Superior temporal gyrus (tissue), 1 donor: ENCODE results near the gene SIM2.
"Not testable (repeated sequence)": the region's sequence is repeated elsewhere in the genome, so short reads cannot be mapped to it uniquely, and the experiment has no call there.

Experiments
- DNase-seq: peaks from one replicate; pipeline ENCODE4 v3.0.0-alpha.2; 2016; ENCODE audit errors: extremely low spot score

The SIM2 gene, protein sequence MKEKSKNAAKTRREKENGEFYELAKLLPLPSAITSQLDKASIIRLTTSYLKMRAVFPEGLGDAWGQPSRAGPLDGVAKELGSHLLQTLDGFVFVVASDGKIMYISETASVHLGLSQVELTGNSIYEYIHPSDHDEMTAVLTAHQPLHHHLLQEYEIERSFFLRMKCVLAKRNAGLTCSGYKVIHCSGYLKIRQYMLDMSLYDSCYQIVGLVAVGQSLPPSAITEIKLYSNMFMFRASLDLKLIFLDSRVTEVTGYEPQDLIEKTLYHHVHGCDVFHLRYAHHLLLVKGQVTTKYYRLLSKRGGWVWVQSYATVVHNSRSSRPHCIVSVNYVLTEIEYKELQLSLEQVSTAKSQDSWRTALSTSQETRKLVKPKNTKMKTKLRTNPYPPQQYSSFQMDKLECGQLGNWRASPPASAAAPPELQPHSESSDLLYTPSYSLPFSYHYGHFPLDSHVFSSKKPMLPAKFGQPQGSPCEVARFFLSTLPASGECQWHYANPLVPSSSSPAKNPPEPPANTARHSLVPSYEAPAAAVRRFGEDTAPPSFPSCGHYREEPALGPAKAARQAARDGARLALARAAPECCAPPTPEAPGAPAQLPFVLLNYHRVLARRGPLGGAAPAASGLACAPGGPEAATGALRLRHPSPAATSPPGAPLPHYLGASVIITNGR

DNA sequence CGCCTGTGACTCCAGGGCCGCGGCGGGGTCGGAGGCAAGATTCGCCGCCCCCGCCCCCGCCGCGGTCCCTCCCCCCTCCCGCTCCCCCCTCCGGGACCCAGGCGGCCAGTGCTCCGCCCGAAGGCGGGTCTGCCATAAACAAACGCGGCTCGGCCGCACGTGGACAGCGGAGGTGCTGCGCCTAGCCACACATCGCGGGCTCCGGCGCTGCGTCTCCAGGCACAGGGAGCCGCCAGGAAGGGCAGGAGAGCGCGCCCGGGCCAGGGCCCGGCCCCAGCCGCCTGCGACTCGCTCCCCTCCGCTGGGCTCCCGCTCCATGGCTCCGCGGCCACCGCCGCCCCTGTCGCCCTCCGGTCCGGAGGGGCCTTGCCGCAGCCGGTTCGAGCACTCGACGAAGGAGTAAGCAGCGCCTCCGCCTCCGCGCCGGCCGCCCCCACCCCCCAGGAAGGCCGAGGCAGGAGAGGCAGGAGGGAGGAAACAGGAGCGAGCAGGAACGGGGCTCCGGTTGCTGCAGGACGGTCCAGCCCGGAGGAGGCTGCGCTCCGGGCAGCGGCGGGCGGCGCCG, at the start of gene SIM2:
TSS of gene SIM2 (plus strand) at position 135 of the 565 bp plus-strand sequence. CDS start 632 bp downstream, outside the sequence.
- DNase-seq: no peak

DNA sequence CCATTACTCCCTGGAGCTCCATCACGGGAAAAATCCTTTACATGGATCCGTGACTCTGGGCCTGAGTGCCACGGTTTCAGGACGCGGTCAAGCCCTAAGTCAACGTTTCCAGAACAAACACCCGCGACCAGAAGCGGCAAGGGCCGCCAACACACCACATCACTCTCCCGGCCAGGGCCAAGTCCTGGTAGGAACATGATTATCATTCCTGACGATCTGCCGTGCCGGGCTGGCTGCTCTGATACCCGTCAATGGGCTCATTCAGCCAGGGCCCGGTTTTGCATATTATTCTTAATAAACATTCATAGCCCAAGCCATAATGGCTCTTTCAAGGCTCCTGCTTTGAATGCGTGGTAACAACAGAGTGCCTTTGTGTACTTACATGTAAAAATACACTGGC, 44.6 kb upstream of the SIM2 start:
- peak; percentile 90 for DNase-seq

DNA sequence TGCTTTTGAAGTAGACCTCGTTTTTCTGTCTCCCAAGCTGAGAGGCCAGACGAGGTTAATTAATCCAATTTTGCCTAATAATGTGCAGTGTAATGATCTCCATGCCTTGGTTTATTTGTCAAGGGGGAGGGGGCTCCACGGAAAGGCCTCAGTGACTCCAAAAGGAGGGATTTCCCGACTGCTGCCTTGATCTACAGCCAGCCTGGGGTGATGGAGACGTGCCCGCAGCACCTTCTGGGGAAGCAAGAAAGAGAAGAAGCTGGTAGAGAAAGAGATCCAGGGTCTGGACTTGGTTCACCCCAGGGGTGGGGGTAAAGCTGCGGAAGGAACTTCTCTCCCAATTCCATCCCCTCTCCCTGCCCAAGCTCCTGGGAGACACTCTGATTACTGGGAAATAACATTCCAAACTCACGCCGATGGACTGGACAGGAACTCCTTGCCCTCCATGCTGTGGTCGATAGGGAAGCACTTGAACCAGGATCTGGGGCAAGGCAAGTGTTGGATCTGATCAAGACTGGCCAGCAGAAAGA, 44.1 kb upstream of the SIM2 start:
- DNase-seq: peak; percentile 42

DNA sequence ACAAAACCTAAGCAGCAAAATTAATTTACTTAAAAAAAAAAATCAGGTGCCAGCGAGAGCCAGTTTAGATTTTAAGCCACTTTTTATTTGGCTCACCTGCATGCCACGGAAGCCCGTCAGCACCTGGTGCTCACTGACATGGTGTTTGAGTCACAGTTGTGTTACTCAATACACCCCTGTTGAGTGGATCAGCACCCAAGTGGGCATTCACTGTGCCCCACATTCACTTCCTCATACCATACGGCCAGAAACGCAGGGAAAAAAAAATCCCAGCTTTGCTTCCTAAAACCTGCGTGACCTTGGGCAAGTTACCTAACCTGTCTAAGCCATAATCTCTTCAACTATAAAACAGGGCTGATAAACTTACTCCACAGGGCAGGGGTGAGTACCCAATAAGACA, 42.8 kb upstream of the SIM2 start:
- DNase-seq: no peak

DNA sequence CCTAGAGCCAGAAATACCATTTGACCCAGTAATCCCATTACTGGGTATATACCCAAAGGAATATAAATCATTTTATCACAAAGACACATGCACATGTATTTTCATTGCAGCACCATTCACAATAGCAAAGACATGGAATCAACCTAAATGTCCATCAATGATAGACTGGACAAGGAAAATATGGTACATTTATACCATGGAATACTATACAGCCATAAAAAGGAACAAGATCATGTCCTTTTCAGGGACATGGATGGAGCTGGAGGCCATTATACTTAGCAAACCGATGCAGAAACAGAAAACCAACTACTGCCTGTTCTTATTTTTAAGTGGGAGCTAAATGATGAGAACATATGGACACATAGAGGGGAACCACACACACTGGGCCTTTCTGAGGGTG, 41.6 kb upstream of the SIM2 start:
- DNase-seq: not testable (repeated sequence)

DNA sequence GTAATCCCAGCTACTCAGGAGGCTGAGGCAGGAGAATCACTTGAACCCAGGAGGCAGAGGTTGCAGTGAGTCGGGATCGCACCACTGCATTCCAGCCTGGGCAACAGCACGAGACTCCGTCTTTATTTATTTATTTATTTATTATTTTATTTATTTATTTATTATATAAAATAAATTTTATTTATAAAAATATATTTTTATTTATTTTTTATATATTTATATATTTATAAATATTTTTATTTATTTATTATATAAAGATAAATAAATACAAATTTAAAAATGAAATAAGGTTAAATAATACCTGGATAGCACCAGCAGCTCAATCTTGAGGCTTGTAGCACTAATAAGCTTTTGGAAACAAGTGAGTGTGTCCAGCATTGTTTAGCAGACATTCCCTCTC, 40.9 kb upstream of the SIM2 start:
- DNase-seq: no peak

DNA sequence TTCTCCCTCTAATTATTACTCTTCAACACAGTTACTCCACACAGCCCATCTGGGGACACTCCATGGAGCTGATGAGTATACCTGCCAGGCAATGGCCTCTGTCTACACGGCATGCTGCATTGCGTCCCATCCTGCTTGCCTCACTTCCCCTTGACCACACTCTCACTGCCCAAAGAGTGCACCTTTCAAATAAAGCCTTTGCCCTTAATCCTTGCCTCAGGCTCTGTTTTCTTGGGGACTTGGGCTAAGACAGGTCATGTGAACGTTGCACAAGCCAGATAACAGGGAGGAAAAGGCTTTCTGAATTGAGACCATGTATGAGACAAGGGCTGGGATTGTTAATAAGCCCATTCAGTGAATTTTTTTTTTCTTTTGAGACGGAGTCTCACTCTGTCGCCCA, 40.0 kb upstream of the SIM2 start:
- no peak for DNase-seq

DNA sequence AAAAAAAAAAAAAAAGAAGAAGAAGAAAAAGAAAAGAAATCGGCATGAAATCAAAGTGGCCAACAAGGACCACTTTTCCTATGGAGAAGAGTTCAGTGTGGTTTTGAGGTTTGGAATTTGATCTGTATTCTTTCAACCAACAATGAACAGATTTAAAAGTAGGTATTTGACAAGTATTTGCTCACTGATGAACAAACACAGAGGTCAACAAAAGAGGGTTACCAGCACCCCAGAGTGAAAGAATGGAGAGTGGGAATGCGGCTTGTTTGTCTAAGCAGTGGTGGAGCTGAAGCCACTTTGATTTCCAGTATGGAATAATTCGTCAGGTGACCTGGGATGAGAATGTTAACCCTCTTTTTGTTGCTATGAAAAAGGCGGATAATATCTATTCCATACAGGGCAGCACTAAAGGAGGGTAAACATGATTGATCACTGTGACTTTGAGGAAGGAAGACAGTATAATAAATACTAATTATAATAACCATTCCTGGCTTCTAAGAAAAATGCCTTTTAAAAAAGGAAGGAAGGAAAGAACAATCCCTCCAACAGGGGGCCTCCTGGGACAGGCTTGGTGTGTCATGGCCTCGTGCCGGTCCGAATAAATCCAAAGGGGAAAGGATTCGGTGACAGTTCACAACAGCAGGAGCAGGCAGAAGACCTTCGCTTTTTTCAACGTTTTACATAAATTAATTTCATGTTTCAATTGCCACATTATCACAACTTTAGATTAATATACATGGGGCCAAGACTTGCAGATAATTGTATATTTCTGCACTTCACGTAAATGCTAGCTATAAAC, 37.2 kb upstream of the SIM2 start:
- peak; percentile 22 for DNase-seq

DNA sequence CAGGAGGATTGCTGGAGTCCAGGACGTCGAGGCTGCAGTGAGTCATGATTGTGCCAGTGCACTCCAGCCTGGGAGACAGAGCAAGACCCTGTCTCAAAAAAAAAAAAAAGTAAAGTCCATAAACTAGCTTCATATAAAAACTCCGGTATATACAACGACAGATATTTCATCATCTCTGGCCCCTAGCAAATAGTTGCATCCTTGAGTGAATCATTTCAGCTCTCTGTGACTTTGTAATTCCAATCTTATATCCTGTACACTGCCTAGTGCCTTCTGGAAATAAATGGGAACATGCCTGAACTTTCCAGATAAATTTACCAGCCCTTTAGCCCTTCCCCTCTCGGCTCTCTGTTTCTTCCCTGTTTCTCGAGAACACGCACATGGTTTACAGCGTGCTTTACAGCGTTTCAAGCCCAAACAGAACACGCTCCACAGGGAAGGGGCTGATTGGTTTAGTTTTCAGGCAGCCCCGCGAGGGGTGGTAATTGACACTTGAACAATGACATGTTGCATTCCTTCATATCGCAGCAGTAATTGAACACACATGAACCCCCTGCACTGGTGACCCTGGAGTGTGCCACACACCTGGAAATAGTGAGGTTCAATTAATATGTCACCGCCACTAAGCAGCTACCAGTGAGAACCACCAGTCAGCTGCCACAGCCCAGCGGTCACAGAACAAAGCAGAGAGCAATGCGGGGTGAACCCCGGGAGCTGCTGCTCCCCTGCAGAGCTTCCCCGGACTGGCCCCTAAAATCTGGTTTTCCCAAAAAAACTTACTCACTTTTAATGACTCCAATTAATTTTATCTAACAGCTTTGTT, 35.7 kb upstream of the SIM2 start:
- DNase-seq: no peak

DNA sequence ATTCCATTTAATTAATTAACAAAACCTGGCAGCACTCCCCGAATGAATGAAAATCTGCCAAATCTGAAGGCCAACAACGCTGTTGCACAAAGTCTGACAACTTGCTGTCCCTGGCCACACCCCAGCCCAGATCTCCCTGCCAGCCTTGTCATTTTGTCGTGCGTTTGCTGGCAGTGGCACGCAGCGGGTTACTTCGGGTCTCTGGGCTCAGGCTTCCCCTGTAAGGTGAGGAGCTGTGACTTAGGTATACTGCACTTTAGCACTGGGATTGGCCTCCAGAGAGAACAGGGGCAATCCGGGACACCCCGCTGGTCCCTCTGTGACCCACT, 34.3 kb upstream of the SIM2 start:
- DNase-seq: no peak

DNA sequence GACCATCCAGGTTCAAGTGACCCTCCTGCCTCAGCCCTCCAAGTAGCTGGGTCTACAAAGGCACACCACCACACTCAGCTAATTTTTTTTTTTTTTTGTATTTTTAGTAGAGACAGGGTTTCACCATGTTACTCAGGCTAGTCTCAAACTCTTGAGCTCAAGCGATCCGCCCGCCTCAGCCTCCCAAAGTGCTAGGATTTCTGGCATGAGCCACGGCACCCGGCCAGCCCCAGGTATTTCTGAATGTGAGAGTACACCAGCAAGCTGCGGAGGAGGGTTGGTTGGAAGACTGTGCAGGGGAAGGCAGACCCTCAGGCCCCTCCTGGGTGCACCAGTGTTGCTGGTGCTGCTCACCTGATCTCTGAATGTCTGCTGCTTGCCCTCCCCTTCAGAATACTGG, 33.1 kb upstream of the SIM2 start:
- DNase-seq: no peak

DNA sequence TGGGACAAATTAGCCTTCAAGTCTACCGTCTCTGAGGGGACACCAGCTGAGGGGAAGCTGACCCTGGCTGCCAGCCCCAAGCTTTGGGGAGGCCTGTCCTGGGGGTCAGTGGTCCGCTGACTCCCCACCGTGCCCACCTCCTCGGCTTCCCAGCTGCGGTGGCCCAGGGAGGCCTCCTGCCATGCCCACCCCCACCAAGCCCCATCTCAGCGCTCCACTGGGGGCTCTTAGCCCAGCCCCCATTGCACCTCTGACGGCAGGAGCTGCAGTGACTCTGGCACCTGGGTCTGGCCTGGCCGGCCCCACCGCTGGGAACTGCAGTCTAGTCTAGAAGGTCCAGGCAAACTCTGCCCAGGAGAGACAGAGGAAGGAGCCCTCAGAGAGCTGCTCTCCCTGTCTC, 30.2 kb upstream of the SIM2 start:
- no peak for DNase-seq

DNA sequence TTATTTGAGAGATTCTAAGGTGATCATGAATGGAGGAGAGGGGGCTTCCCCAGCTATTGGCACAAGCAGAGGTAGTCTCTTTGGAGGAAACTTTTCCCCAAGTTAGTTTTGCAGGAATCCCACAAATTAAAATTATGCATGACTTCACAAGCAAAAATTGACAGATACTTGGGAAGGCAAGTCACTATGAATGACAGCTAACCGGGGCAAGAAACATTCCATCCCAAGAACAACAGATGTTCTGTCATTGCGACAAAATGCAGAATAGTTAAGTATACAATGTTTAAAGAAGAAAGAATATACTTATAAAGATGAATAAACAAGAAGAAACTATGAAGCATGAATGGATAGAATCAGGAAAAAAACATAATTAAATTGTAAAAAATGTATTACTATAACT, 27.1 kb upstream of the SIM2 start:
- no peak for DNase-seq

DNA sequence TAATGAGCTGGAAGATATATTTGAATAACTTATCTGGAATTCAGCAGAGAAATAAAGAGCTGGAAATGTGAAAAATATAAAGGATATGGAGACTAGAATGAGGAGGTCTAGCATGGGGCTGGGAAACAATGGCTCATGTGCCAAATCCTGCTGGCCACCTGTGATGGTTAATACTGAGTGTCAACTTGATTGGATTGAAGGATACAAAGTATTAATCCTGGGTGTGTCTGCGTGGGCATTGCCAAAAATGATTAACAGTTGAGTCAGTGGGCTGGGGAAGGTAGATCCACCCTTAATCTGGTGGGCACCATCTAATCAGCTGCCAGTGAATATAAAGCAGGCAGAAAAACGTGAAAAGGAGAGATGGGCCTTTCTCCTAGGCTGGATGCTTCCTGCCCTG, 26.6 kb upstream of the SIM2 start:
- not testable (repeated sequence) for DNase-seq

DNA sequence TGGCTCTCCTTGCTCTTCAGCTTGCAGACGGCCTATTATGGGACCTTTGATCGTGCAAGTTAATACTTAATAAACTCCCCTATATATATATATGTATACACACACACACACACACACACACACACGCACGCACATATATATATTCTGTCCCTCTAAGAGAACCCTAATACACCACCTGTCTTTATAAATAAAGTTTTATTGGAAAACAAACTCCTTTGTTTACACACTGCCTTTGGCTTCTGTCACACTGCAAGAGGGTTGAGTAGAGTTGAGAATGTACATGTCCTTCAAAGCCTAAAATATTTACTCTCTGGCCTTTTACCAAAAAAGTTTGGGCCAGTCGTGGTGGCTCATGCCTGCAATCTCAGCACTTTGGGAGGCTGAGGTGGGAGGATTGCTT, 26.2 kb upstream of the SIM2 start:
- no peak for DNase-seq

DNA sequence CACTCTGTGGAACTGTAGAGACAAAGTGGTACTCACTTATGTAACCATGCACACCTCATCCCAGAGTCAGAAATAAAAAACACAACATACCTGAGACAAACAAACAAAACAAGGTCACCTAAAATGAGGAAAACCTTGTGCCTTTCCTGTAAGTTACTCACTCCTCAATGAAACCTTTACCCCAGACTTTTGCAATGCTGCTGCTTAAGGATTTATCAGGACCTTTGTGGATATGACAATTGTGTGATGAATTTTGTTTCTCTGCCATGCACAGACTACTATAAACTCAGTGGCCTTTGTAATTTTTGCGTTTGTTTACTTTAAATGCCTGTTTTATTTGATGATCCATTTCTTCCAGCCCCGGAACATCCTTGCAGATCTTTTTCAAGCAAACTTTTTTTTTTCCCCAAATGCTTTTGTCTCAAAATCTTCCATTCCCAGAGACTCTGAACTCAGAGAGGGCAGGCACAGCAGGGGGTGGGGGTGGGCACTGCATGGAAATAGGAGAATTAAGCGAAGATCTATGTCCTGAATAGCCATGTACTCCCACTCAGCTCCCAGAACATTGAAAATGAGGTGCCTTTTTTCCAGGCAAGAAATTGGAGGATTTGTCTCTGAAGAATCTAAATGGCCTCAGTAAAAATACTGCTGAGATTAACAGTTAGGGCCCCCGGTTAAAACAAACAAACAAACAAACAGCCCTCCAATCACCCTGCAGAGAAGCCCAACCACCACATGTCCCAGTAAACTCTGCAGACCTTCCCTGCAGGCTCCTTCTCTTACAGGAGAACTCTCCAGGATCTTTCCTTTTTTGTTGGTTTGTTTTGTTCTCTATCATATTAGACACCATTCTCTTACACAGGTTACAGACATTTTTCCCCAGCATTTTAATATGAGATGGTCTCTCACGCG, 22.6 kb upstream of the SIM2 start:
- no peak for DNase-seq

DNA sequence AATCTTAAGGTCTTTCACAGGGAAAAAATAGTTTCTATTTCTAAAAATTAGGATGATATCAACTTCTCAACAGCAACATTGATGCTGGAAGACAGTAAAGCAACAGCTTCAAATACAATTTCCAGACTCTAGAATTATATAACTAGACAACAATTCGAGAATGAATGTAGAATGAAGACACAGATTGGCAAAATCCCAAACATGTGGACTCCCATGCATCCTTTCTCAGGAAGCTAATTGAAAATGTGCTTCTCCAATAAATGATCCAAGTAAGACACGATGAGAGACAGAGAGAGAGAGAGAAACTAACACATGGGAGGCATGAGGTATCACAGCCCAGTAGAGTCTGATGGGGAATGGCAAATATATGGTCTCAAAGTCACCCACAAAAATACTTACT, 21.5 kb upstream of the SIM2 start:
- no peak for DNase-seq

DNA sequence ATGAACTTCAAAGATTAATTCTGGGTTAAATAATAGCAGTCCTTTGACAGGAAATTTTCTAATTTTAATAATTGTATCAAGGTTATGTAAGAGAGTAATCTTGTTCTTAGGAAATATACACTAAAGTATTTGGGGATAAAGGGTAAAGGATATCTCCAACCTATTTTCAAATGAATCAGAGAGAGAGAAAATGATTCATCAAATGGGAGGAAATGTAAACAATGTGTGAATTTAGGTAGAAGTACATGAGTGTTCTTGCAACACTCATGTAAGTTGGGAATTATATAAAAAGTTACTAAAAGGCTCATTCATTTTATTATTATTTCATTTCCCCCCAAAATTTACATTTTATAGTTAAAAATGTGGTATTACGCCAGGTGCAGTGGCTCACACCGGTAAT, 20.4 kb upstream of the SIM2 start:
- DNase-seq: no peak

DNA sequence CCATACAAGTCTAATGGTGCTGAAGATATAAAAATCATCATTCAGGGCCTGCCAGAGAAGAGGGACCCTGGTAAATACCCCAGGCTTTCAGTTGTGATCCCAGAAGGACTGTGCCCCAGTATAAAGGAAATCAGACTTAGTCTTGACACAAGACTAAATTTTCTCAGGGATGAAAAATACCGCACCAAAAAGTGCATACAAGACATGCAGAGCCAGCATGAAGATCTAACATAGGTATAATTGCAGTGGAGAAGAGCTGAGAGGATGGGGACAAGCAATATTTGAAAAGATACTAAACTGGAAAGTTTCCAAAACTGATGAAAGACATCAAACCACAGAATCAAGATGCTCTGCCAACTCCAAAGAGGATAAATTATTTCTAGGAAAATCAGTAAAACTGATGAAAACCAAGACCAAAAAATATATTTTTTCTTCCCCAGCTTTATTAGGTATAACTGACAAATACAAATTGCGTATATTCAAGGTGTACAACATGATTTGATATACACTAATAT, 17.7 kb upstream of the SIM2 start:
- no peak for DNase-seq
